Muscle of arm (tissue), 12 donors: ENCODE data around the gene DYNLT1. TPM values are rescaled to one million over a fixed set of nuclear protein-coding genes. Genes with fewer than 3 reads are reported as not detected.
"Not testable (repeated sequence)": the region's sequence is repeated elsewhere in the genome, so short reads cannot be mapped to it uniquely, and the experiment has no call there.

ENCODE experiments used
- DNase-seq: peaks from one replicate; pipeline ENCODE4 v3.0.0-alpha.2; 2013
- polyA plus RNA-seq, 12 donors: library from polyadenylated mRNA; unstranded; fragments of 120-200 nt; gene quantifications; one replicate each; pipeline ENCODE4 v1.2.1, GENCODE V29; 2013; ENCODE audit not compliant: insufficient read length in 12 of 12

Gene DYNLT1
- polyA plus RNA-seq, 12 donors, result 60.5 to 101 (median 85.7) TPM; not detected in 1

GRCh38 chr6:158606935-158607334, 37.6 kb downstream of the DYNLT1 start:
- no peak for DNase-seq

- DNase-seq, result not testable (repeated sequence)
These were observed 38.5 kb downstream of the DYNLT1 start for GRCh38 chr6:158606011-158606410.

GRCh38 chr6:158605266-158605878, 39.2 kb downstream of the DYNLT1 start:
- DNase-seq, result peak; percentile 70

GRCh38 chr6:158604048-158604406, 40.5 kb downstream of the DYNLT1 start:
- DNase-seq, result no peak

- no peak for DNase-seq
These were observed 41.1 kb downstream of the DYNLT1 start for GRCh38 chr6:158603261-158604047.

GRCh38 chr6:158599635-158600034, 44.9 kb downstream of the DYNLT1 start:
- DNase-seq, result no peak

- no peak for DNase-seq
These were observed 47.0 kb downstream of the DYNLT1 start for GRCh38 chr6:158597565-158597964.

GRCh38 chr6:158596861-158597260, 47.7 kb downstream of the DYNLT1 start:
- no peak for DNase-seq

GRCh38 chr6:158595223-158595622, 49.3 kb downstream of the DYNLT1 start:
- no peak for DNase-seq

GRCh38 chr6:158593670-158594069, 50.9 kb downstream of the DYNLT1 start:
- no peak for DNase-seq

GRCh38 chr6:158591810-158592209, 52.7 kb downstream of the DYNLT1 start:
- DNase-seq, result no peak

GRCh38 chr6:158591134-158591809, 53.3 kb downstream of the DYNLT1 start:
- no peak for DNase-seq

GRCh38 chr6:158589366-158589765, 55.2 kb downstream of the DYNLT1 start:
- no peak for DNase-seq

- DNase-seq, result no peak
These were observed 57.9 kb downstream of the DYNLT1 start for GRCh38 chr6:158586652-158587051.

Other genes starting within 250 kb of the DYNLT1 start
- 10 to 100 TPM in 11 of 12 donors, not detected in 1; 16.1 to 24.3 (median 20.6) TPM for gene TMEM181, start 84.7 kb downstream of the DYNLT1 start, polyA plus RNA-seq
- 10 to 100 TPM in 3 of 12 donors, 1 to 10 TPM in 8, not detected in 1; 3.1 to 14.7 (median 8.8) TPM for gene SYTL3, start 5.3 kb upstream of the DYNLT1 start, polyA plus RNA-seq
- 10 to 100 TPM in 11 of 12 donors, not detected in 1; 24.0 to 86.6 (median 33.7) TPM for gene EZR, start 174.6 kb upstream of the DYNLT1 start, polyA plus RNA-seq